Measurements from ENCODE around the gene MYRIP.

DNA sequence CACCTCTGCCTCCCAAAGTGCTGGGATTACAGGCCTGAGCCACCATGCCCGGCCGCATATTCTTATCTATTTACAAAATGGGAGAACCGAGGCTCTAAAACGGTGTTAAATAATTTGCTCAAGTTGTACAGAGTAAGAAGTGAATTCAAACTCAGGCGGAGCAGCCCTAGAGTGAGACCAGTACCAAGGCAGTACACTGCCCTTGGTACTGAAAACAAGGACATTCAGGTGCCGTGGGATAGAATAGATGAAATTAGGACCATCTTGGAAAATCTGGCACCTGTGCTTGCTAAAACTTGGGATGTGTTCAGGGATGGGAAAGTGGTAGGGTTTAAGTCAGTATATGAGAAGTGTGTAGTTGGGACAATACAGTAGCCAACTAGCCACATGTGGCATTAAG, 100.7 kb downstream of the MYRIP start:
- TF ChIP-seq, protein P1, sequence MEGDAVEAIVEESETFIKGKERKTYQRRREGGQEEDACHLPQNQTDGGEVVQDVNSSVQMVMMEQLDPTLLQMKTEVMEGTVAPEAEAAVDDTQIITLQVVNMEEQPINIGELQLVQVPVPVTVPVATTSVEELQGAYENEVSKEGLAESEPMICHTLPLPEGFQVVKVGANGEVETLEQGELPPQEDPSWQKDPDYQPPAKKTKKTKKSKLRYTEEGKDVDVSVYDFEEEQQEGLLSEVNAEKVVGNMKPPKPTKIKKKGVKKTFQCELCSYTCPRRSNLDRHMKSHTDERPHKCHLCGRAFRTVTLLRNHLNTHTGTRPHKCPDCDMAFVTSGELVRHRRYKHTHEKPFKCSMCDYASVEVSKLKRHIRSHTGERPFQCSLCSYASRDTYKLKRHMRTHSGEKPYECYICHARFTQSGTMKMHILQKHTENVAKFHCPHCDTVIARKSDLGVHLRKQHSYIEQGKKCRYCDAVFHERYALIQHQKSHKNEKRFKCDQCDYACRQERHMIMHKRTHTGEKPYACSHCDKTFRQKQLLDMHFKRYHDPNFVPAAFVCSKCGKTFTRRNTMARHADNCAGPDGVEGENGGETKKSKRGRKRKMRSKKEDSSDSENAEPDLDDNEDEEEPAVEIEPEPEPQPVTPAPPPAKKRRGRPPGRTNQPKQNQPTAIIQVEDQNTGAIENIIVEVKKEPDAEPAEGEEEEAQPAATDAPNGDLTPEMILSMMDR (IDR thresholded peaks at IDR 0.05 in 8 of 11, conservative IDR thresholded peaks at IDR 0.05 in 3 of 11) = no peak
- TF ChIP-seq POLR2AphosphoS5 (IDR thresholded peaks at IDR 0.05) (no peak), POLR2A (IDR thresholded peaks at IDR 0.05) (no peak)
